PFSK-1 (cell line): ENCODE results near the gene ENC1.

ENCODE experiments used
- POLR2AphosphoS5 ChIP-seq: IDR thresholded peaks from 2 replicates; pipeline ENCODE4 v1.6.1; 2012; ENCODE audit warnings: low read depth, mild to moderate bottlenecking, control low read depth, low read length, moderate library complexity
- TAF1 ChIP-seq: IDR thresholded peaks from 2 replicates; pipeline ENCODE4 v1.6.1; 2012; ENCODE audit warnings: low read length, control low read depth, borderline replicate concordance; ENCODE audit not compliant: insufficient read depth
- TF ChIP-seq, protein P1 (sequence below), 2 experiments: IDR thresholded peaks; 2 replicates each; pipeline versions ENCODE4 v1.6.1 to v1.8.0; 2011 to 2012; ENCODE audit warnings: low read depth in 2 of 2, low read length in 2 of 2, control low read depth in 1 of 2, inconsistent platforms in 1 of 2, mild to moderate bottlenecking in 1 of 2, moderate library complexity in 1 of 2; ENCODE audit not compliant: insufficient read depth in 1 of 2

DNA sequence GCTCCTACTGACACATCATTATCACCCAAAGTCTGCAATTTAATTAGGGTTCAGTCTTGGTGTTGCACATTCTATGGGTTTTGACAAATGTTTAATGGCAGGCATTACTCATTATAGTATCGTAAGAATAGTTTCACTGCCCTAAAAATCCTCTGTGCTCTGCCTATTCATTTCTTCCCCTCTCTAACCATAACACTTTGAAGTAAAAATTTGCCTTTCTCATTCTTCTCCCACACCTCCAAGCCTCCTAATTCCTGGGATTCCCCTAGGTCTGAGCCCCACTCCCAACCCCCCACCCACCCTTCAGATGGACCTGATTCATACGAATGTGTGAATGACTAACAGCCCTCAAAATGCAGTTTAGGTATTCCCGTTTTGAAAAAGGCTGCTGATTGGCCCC is 18.4 kb downstream of the ENC1 start:
- TF ChIP-seq TAF1 (no peak), POLR2AphosphoS5 (no peak)
- TF ChIP-seq, protein P1, sequence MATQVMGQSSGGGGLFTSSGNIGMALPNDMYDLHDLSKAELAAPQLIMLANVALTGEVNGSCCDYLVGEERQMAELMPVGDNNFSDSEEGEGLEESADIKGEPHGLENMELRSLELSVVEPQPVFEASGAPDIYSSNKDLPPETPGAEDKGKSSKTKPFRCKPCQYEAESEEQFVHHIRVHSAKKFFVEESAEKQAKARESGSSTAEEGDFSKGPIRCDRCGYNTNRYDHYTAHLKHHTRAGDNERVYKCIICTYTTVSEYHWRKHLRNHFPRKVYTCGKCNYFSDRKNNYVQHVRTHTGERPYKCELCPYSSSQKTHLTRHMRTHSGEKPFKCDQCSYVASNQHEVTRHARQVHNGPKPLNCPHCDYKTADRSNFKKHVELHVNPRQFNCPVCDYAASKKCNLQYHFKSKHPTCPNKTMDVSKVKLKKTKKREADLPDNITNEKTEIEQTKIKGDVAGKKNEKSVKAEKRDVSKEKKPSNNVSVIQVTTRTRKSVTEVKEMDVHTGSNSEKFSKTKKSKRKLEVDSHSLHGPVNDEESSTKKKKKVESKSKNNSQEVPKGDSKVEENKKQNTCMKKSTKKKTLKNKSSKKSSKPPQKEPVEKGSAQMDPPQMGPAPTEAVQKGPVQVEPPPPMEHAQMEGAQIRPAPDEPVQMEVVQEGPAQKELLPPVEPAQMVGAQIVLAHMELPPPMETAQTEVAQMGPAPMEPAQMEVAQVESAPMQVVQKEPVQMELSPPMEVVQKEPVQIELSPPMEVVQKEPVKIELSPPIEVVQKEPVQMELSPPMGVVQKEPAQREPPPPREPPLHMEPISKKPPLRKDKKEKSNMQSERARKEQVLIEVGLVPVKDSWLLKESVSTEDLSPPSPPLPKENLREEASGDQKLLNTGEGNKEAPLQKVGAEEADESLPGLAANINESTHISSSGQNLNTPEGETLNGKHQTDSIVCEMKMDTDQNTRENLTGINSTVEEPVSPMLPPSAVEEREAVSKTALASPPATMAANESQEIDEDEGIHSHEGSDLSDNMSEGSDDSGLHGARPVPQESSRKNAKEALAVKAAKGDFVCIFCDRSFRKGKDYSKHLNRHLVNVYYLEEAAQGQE (IDR thresholded peaks at IDR 0.05; ENCODE audit: insufficient read depth in 1 of 2, low read depth in 2 of 2, low read length in 2 of 2) = no peak
